Lower leg skin (tissue), 3 donors: Measurements from ENCODE around the gene IL1RAP.
"Not testable (repeated sequence)": the region's sequence is repeated elsewhere in the genome, so short reads cannot be mapped to it uniquely, and the experiment has no call there.

Source experiments
- POLR2A ChIP-seq, 2 donors: fragments of 450-650 bp; IDR thresholded peaks; one replicate each; pipeline ENCODE4 v1.6.1; 2016 to 2017; ENCODE audit warnings: antibody characterized with exemption in 2 of 2, mild to moderate bottlenecking in 1 of 2, moderate library complexity in 1 of 2
- TF ChIP-seq, protein P1 (sequence below), 3 donors: fragments of 450-650 bp; IDR thresholded peaks; one replicate each; pipeline ENCODE4 v1.5.1; 2016; ENCODE audit warnings: antibody characterized with exemption in 3 of 3, mild to moderate bottlenecking in 3 of 3, moderate library complexity in 2 of 3

GRCh38 chr3:190677868-190678267, 164.0 kb downstream of the IL1RAP start:
- TF ChIP-seq, protein P1, sequence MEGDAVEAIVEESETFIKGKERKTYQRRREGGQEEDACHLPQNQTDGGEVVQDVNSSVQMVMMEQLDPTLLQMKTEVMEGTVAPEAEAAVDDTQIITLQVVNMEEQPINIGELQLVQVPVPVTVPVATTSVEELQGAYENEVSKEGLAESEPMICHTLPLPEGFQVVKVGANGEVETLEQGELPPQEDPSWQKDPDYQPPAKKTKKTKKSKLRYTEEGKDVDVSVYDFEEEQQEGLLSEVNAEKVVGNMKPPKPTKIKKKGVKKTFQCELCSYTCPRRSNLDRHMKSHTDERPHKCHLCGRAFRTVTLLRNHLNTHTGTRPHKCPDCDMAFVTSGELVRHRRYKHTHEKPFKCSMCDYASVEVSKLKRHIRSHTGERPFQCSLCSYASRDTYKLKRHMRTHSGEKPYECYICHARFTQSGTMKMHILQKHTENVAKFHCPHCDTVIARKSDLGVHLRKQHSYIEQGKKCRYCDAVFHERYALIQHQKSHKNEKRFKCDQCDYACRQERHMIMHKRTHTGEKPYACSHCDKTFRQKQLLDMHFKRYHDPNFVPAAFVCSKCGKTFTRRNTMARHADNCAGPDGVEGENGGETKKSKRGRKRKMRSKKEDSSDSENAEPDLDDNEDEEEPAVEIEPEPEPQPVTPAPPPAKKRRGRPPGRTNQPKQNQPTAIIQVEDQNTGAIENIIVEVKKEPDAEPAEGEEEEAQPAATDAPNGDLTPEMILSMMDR (IDR thresholded peaks at IDR 0.05) = not testable (repeated sequence)
- not testable (repeated sequence) for TF ChIP-seq POLR2A (IDR thresholded peaks at IDR 0.05)
